T-helper 2 cell (primary cell): ENCODE results near the gene NUCB1.
A peak's percentile ranks its signal among the peaks of the same experiment; 100 is the strongest.
"Not testable (repeated sequence)": the region's sequence is repeated elsewhere in the genome, so short reads cannot be mapped to it uniquely, and the experiment has no call there.

ENCODE experiments used
- DNase-seq, 5 experiments: peaks; one replicate each; pipeline versions ENCODE4 v3.0.0 to v3.0.0-alpha.2; 2012 to 2022

The NUCB1 gene

DNA sequence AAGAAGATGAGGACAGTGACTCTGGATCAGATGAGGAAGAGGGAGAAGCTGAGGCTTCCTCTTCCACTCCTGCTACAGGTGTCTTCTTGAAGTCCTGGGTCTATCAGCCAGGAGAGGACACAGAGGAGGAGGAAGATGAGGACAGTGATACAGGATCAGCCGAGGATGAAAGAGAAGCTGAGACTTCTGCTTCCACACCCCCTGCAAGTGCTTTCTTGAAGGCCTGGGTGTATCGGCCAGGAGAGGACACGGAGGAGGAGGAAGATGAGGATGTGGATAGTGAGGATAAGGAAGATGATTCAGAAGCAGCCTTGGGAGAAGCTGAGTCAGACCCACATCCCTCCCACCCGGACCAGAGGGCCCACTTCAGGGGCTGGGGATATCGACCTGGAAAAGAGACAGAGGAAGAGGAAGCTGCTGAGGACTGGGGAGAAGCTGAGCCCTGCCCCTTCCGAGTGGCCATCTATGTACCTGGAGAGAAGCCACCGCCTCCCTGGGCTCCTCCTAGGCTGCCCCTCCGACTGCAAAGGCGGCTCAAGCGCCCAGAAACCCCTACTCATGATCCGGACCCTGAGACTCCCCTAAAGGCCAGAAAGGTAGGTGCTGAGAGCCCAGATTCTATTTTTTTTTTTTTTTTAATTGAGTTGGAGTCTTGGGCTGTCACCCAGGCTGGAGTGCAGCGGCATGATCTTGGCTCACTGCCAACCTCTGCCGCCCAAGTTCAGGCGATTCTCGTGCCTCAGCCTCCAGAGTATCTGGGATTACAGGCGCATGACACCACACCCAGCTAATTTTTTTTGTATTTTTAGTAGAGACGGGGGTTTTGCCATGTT is 25.6 kb upstream of the NUCB1 start:
- peak in 2 of 5 experiments; percentile 20 to 28 for DNase-seq

DNA sequence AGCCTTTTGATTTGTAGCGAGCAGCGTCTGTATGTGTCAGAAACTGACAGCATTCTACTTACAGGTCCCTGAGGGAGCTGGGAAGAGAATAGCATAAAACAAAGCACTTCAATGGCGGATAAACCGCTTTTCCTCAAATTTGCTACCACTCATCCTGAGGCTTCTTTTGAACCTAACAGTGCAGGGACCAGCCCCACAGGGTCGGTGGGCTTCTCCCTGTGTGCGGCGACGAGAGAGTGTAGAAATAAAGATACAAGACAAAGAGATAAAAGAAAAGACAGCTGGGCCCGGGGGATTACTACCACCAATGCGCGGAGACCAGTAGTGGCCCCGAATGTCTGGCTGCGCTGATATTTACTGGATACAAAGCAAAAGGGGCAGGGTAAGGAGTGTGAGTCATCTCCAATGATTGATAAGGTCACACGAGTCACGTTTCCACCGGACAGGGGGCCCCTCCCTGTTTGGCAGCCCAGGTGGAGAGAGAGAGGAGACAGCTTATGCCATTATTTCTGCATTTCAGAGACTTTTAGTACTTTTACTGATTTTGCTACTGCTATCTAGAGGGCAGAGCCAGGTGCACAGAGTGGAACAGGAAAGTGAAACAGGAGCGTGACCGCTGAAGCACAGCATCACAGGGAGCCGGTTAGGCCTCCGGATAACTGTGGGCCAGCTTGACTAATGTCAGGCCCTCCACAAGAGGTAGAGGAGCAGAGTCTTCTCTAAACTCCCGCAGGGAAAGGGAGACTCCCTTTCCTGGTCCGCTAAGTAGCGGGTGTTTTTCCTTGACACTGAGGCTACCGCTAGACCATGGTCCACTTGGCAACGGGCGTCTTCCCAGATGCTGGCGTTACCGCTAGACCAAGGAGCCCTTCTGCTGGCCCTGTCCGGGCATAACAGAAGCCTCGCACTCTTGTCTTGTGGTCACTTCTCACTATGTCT is 23.8 kb upstream of the NUCB1 start:
- peak in 2 of 5 experiments; percentile 43 to 52 for DNase-seq

DNA sequence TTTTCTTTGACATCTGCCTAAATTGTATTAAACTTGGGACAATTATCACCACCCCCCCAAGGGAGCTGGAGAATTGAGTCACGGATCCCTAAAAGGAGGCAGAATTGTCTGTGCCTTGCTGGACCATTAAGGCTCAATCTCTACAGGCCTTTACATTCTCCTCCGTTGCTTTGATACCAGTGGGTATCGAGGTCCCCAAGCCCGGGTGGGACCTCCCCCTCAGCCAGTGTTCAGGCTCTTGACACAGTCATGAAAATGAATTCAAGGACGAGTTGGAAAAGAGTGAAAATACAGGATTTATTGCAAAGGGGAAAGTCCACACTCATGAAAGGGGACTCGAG is 22.3 kb upstream of the NUCB1 start:
- DNase-seq: no peak

DNA sequence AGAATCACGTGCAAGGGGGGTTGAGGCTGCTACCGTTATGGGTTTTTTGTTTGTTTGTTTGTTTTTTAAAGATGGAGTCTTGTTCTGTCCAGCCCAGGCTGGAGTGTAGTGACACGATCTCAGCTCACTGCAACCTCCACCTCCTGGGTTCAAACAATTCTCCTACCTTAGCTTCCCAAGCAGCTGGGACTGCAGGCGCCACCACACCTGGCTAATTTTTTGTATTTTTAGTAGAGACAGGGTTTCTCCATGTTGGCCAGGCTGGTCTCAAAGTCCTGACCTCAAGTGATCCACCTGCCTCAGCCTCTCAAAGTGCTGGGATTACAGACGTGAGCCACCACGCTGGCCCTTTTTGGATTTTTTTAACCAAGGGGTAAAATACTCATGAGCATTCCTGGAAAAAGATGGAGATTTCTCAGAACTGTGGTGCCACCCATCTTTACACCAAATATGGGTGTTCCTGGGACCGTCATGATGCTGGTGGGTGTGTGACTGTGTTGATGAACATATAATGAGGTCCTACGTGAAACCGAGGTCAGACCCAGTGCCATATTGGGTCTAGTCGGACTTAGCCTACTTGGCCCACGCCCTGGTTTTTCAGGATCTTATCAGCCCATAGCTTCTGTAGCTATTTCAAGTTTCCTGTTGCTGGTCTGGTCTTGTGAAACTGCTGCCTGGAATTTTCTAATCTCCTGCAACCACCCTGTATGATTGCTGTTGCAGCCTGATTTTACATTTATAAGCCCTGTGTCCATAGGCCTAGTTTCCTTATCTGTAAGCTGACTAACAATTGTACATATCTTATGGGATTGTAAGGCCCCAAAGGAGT is 21.7 kb upstream of the NUCB1 start:
- peak in 1 of 5 experiments; percentile 46 for DNase-seq

DNA sequence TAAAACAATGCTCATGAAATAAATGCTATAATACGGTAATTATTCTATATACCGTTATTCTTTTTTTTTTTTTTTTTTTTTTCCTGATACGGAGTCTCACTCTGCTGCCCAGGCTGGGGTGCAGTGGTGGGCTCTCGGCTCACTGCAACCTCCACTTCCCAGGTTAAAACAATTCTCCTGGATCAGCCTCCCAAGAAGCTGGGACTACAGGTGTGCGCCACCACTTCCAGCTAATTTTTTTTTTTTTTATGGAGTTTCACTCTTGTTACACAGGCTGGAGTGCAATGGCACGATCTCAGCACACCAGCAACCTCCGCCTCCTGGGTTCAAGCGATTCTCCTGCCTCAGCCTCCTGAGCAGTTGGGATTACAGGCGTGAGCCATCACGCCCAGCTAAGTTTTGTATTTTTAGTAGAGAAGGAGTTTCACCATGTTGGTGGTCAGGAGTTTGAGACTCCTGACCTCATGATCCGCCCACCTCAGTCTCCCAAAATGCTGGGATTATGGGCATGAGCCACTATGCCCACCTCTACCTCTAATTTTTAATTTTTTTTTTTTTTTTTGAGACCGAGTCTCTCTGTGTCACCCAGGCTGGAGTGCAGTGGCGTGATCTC is 21.0 kb upstream of the NUCB1 start:
- no peak for DNase-seq

DNA sequence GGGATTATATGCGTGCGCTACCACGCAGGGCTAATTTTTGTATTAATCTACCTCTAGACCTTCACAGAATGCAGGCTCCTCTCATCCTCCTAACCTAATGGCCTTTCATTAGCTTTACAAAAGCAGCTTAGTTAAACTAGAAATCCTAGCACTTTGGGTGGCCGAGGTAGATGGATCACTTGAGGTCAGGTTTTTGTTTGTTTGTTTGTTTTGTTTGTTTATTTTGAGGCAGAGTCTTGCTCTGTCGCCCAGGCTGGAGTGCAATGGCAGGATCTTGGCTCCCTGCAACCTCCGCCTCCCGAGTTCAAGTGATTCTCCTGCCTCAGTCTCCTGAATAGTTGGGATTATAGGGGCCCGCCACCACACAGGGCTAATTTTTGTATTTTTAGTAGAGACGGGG is 20.4 kb upstream of the NUCB1 start:
- not testable (repeated sequence) for DNase-seq

DNA sequence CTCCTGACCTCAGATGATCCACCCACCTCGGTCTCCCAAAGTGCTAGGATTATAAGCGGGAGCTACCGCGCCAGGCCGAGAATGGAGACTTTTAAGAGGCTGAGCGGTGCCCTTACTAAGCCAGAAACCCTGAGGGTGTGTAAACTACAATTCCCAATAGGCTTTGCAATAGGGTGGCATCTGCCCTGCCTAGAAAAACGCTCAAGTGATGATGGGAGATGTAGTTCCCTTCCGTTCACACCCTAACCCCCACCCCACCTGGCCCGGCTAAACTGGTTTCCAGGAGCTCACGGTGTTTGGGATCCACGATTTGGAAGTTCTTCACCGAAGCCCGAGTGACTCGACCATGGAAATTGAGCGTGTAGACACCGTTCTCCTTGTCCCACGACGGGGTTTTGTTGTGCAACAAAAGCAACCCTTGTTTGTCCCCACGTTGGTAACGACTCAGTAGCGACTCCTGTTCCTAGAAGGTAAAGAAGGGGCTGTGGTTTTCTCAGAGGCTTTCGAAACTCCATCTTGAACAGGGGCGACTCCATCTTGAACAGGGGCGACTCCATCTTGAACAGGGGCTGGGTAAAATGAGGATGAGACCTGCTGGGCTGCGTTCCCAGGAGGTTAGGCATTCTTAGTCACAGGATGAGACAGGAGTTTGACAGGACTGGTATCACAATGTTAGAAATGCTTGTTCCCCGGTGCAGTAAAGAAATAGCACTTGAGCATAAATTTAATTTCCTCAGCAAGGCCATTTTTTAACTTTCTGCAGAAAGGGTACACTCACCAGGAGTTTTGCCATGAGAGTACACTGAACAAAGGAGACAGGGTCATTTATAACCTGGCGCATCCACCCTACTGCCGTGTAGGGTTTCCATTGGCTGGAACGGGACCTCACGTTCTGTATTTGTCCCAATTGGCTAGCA is 18.1 kb upstream of the NUCB1 start:
- peak in 1 of 5 experiments; percentile 41 for DNase-seq

DNA sequence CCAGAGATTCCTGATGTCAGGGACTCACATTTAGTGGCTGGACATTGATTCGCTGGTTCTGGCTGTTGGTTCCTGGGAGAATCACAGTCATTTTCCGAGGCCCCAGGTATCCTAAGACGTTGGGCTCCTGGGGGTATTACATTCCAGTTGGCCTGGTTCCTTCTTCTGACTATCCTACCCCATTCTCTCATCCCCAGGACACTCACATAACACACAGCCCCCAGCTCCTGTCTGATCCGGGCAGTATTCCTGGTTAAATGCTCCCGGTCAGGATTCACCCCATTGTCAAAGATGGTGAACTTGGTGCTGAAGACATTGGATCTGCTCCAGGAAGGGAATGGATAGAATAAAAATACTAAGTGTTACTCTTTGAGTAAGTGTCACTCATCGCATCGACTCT is 16.4 kb upstream of the NUCB1 start:
- no peak for DNase-seq

DNA sequence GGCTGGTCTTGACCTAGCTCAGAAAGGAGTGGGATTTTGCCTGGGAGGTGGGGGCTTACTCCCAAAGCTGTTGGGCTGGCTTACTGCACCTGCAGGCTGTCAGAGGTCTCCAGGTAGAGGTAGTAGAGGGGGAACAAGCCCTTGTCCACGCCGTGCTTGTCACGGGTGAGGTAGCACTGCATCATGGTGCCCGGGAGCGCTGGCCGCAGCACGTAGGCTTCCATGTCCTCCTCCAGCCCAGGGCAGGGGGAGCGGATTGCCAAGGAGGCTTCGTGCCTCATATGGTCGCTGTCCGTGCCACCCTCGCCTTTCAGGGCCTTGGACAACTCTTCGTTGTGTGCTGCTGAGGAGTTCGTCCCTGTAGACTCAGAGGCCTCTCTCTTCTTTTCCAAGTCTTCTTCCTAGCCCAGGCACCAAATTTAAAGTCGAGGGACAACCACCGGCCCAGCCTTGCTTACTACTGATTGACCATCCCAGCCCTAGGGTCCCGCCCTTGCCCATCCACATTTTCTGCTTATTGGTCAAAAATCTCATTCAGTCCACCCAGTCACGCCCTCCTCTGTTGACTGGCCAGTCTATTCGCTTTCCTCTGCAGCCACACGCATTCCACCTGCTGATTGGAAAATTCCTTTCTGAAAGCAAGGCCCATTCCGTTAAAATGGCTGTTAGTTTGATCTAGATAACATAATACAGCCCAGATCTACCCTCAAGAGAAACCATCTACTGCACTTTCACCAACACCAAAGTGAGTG is 12.1 kb upstream of the NUCB1 start:
- no peak for DNase-seq

DNA sequence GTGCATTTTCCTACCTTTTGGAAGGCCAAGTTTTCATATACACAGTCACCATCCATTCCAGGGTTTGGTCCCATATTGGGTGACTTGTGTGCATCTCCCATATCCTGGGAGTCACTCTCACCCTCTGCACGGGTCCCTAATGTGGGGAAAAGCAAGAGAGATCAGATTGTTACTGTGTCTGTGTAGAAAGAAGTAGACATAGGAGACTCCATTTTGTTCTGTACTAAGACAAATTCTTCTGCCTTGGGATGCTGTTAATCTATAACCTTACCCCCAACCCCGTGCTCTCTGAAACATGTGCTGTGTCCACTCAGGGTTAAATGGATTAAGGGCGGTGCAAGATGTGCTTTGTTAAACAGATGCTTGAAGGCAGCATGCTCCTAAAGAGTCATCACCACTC is 10.6 kb upstream of the NUCB1 start:
- not testable (repeated sequence) for DNase-seq

DNA sequence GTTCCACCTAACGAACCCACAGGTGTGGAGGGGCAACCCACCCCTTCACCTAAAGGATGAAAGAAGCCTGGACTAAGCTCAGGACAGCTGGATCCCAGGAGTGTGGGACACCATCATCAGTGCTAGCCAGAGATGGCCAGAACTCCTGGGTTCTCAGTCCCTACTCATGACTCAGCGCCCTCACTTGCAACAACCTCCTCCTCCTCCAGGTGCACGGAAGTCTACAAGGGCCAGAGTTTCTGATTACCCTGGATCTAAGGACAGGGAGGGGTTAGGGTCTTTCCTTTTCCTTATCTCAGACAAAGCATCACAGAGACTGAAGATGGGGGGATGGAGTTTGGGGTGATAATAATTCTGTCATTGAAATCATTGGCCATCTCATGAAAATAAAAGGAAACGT is 9.6 kb upstream of the NUCB1 start:
- DNase-seq: no peak

DNA sequence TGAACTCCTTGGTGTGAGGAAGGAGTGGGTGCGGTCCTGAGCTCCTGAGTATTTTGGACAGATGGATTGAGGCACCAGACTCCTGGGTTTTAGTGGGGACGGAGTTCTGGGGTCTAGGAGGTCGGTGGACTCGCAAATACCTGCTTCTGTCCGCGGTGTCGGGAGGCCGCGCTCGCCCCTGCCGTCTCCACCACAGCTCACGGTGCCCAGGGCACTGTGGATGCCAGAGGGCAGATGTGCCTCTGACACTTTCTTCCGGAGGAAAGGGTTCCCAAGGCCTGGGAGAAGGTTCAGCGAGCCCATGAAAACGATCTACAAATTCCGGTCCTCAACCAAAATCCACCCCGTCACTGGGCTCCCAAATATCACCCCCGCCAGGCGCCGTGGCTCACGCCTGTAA is 4.9 kb upstream of the NUCB1 start:
- DNase-seq: no peak

DNA sequence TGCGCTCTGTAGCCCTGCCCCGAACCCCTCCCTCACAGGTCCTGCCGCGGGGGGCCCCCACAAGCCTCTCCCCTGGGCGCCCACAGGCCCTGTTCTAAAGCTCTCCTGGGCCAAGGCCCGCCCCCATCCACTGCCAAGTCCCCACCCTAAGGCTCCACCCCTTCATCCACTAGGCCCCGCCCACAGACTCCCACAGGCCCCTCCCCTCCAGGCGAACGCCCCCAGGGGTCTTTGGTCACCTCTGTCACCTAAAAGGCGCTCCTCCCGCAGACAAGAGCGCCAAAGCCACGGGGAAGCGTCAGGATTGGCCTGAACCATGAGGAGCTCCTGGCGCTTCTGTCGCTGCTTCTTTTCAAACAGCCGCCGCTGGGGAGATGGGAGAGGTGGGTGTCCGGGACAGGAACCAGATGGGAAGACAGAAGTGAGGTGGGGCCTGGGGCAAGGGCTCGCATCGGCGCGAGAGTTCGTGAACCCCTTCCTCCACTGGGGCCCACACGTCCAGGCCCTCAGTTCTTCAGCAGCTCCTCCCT is 3.9 kb upstream of the NUCB1 start:
- peak in 1 of 5 experiments; percentile 57 for DNase-seq

DNA sequence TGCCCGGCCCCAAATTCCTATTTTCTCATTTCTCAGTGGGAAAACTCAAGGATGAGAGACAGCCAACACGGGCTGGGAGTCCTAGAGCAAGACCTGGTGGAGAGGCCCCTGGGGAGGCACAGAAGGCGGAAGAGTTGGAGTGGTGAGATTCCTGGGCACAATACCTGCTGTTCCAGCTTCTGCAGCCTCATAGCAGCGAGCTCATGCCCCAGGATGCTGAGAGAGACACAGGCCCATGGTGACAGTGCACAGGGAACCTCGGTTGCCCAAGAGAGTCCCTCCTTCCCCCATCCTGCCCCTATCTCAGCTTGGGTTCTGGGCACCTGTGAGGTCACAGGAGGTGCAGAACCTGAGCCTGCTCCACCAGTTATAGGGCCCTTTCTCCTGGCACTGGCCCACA is 2.9 kb upstream of the NUCB1 start:
- no peak for DNase-seq

DNA sequence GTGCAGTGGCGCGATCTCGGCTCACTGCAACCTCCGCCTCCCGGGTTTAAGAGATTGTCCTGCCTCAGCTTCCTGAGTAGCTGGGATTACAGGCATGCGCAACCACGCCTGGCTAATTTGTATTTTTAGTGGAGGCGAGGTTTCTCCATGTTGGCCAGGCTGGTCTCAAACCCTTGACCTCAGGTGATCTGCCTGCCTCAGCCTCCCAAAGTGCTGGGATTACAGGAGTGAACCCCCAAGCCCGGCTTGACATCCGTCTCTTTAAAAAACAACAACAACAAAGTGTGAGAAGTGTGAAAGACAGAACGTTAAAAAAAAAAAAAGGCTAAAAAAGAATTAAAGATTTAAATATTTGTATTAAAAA is 744 bp upstream of the NUCB1 start:
- DNase-seq: not testable (repeated sequence)

DNA sequence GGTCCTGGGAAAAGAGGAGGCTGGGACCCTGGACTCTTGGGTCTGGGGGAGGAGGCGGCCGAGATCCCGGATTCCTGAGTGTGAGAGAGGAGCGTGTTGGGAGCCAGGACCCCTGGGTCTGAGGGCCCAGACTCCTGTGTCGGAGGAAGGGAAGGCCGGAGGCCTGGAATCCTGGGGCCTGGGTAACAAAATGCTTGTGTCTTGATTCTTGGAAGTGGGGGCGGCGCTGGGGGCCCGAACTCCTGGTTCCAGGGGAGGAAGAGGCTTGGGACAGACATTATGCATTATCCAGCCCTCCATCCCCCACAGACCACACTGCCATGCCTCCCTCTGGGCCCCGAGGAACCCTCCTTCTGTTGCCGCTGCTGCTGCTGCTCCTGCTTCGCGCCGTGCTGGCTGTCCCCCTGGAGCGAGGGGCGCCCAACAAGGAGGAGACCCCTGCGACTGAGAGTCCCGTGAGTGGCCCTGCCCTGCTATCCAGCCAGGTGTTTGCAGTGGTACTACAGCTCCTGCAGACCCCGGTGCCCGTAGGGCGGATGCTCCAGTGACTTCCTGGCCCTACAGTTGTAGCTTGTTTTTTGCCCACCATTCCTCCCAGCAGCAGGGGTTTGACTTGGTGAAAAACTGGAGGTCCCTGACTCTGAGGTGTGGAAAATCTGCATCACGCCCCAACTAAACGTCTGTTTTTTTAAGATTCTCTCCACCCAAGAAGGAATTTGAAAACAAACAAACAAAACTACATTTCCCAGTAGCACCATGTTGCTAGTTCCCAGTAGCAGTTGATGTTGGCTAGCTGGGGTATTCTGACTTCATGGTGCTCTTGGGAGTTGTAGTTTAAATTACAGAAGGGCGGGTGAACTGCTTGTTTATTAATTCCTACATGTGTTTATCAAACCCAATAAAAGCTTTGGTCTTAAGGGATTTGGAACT is 630 bp downstream of the NUCB1 start:
- peak in 1 of 5 experiments; percentile 73 for DNase-seq

DNA sequence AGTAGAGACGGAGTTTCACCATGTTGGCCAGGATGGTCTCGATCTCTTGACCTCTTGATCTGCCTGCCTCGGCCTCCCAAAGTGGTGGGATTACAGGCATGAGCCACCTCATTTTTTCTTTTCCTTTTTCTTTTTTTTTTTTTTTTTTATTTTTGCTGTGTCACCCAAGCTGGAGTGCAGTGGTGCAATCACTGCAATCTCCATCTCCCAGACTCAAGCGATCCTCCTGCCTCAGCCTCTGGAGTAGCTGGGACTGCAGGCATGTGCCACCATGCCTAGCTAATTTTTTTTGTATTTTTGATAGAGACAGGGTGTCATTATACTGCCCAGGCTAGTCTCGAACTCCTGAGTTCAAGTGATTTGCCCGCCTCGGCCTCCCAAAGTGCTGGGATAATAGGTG is 2.2 kb downstream of the NUCB1 start:
- not testable (repeated sequence) for DNase-seq

DNA sequence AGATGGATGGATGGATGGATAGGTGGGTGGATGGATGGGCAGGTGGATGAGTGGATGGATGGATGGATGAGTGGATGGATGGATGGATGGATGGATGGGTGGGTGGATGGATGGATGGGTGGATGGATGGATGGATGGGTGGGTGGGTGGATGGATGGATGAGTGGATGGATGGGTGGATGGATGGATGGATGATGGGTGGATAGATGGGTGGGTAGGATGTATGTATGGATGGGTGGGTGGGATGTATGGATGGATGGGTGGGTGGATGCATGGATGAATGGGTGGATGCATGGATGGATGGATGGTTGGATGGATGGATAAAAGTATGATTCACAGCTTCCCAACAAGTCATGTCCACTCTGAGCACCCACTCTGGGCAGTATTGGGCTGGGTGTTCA is 3.7 kb downstream of the NUCB1 start:
- not testable (repeated sequence) for DNase-seq

DNA sequence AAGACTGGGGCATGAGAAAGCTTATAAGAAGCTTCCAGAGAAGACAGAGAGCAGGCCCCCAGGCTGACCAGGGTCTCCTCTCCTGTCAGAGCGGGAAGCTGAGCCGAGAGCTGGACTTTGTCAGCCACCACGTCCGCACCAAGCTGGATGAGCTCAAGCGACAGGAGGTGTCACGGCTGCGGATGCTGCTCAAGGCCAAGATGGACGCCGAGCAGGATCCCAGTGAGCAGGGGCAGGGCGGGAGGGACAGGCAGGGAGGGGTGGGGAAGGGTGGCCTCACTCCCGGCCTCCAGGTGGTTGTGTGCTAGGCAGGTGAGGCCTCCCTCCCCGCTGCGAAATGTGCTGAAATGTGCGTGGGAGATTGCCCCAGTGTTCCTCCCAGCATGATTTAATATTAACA is 5.6 kb downstream of the NUCB1 start:
- DNase-seq: no peak
